Left colon (tissue), 2 donors: ENCODE results near the gene CCSER1. TPM values are rescaled to one million over a fixed set of nuclear protein-coding genes. Genes with fewer than 3 reads are reported as not detected.
"Not testable (repeated sequence)": the region's sequence is repeated elsewhere in the genome, so short reads cannot be mapped to it uniquely, and the experiment has no call there.

ENCODE experiments used
- ATAC-seq: fragments of 200-7000 bp; cut with Tn5 transposase; one replicate; pipeline ENCODE4 v1.9.1; 2020; ENCODE audit warnings: mild to moderate bottlenecking, moderate library complexity
- DNase-seq, 2 donors: peaks; one replicate each; pipeline ENCODE4 v3.0.0-alpha.2; 2020
- intact Hi-C, 2 donors: fragments of 100-400 bp; cut with DNase I in 1 of 2; cut with micrococcal nuclease in 1 of 2; formaldehyde crosslinking; loops; one replicate each; pipeline versions ENCODE4 v1.11.2 to v1.14.0; 2022; cut with DNase I, micrococcal nuclease
- total RNA-seq, 2 donors: library from RNA; stranded (reverse); fragmentation: NEBNext Ultra II Directional; extraction: Animal tissue kit (Norgen Biotek cat#: 25700); gene quantifications; one replicate each; pipeline ENCODE4 v1.2.1, GENCODE V29; 2021
- donor health status: DM: no; HTN: no; CAD: no.
- donor health status: DM: yes; HTN: yes; CAD: no.

The CCSER1 gene
- total RNA-seq, 2 donors from 2014 or later: 14.4 to 22.7 TPM

DNA sequence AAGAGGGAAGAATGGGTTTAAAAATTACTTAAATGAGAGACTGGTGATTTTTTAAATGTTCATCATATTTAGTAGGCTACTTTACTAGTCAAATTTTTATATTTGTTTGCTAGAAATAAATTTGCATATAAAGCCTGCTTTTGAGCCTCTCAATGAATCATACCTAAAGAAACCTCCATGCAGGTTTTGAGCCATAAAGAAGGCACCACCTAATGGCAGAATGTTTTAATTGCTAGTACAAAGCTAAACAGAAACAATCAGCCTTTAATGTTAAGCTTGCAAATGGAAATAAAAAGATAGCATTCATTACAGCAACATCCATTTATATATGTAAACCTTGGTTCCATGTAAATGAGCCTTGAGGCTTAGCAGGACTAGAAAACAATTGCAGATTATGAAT, 989.7 kb downstream of the CCSER1 start:
- ATAC-seq (no peak), DNase-seq (no peak)
- intact Hi-C loops: no loop called here

DNA sequence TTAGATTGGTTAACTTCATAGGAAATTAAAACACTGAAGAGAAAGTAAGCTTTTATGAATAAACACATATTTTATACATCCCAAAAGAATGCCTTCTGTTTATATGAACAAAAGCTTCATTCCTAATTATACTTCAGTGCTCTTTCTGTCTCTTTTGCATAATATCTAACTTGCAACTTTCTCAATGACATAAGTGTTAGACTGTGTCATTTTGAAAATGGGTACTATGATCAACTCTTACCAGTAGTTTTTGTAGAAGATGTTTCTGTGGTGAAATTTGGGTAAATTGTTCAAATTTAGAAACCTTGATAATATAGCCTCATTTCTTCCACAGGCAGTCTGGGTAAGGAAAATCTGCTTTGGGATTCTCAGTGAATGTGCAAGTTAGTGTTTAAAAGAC, 991.4 kb downstream of the CCSER1 start:
- ATAC-seq: no peak
- DNase-seq: no peak
- intact Hi-C loops: no loop called here

DNA sequence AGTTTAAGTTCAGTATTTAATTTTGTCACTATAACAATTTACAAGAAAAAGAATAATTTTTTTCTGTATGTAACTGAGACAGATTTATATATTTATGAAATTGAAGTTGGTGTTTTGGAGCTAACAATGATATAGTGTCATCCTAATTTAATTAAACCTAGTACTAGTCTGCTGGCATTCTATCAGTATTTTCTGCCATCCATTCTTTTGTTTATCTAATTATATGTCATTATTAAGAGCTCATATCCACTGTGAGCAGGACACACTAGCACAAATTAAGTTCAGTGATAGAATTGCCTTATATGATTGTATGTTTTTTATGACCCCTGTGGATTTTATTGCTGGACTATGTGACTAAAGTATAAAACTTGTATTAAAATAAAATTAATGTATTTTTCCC, 996.5 kb downstream of the CCSER1 start:
- intact Hi-C loops: no loop called here
- DNase-seq (no peak), ATAC-seq (no peak)

DNA sequence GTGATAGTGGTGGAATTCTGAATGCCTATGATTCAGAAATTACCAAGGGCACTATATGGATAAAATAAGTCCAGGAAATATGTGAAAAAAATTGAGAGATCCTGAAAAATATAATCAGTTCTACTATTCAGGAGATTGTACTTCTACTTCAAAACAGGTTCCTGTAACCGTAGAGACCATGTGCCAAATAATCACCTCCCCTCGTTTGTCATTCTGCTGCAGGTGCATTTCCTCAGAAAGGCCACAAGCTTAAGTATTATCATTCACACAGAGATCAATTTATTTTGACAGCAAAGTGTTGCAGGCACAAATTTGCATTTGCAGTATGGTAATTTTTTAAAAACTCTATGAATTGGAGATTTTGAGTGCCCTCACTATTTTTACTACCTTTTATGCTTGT, 1000.0 kb downstream of the CCSER1 start:
- intact Hi-C loops: no loop called here
- DNase-seq: no peak
- no peak for ATAC-seq

DNA sequence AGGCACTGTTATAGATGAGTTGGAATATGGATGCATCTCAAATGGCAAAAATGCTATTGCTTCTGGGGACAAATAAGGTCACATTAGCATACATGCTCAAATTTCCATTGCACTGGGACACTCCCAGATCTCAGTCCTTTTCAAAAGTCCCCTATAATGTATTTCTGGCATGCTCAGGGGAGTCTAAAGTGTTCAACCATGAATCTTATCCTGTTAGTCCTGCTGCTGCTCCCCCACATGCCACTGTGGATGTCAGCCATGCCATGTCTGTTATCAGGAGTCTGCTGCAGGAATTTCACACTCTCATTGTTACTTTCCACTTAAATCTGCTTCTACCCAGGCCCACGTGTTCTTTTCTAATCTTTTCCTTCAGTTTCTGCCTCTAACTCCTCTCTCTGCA, 1000.6 kb downstream of the CCSER1 start:
- ATAC-seq: no peak
- no peak for DNase-seq
- intact Hi-C loops: no loop called here

DNA sequence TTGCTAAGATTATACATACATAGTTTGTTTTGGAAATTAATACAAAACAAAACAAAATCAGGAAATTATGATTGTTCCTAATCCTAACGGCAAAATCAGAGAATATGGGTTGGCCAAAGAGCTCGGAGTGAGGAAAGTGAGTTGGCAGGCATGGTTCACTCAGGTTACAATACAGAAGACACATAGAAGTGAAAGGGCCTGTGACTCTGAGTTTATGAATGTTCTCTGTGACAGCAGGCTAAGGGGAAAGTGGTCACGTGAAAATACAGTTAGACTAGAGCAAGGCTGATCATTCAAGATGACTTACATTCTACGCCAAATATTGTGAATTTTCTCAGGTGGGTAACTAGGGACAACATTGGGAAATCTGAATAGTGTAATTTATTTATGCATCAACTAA, 1001.3 kb downstream of the CCSER1 start:
- intact Hi-C loops: no loop called here
- no peak for DNase-seq
- no peak for ATAC-seq

DNA sequence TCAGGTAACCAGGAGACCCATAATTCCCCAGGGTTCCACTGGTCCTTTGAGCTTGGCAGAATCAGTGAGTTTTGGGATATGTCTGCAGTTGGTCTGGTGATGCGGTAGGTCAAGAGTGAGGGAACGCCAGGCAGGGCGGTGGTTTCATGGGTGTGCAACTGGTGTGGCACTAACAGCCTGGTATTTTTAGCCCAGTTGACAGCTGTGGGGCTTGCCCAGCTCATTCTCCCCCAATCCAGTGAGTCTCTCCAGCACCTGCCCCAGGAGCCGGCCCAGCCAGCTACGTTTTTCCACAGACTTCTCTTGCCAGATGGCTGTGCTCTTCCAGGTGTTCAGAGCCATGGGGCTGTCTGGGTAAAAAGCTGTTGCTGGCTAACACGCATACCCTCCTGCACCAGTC, 1019.9 kb downstream of the CCSER1 start:
- ATAC-seq (no peak), DNase-seq (no peak)
- intact Hi-C loops: no loop called here

DNA sequence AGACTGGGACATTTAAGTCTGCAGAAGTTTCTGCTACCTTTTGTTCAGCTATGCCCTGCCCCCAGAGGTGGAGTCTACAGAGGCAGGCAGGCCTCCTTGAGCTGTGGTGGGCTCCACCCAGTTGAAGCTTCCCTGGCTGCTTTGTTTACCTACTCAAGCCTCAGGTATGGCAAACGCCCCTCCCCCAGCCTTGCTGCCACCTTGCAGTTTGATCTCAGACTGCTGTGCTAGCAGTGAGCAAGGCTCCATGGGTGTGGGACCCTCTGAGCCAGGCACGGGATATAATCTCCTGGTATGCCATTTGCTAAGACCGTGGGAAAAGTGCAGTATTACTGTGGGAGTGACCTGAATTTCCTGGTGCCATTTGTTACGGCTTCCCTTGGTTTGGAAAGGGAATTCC, 1026.8 kb downstream of the CCSER1 start:
- intact Hi-C loops, DNase-seq, ATAC-seq: not testable (repeated sequence)

DNA sequence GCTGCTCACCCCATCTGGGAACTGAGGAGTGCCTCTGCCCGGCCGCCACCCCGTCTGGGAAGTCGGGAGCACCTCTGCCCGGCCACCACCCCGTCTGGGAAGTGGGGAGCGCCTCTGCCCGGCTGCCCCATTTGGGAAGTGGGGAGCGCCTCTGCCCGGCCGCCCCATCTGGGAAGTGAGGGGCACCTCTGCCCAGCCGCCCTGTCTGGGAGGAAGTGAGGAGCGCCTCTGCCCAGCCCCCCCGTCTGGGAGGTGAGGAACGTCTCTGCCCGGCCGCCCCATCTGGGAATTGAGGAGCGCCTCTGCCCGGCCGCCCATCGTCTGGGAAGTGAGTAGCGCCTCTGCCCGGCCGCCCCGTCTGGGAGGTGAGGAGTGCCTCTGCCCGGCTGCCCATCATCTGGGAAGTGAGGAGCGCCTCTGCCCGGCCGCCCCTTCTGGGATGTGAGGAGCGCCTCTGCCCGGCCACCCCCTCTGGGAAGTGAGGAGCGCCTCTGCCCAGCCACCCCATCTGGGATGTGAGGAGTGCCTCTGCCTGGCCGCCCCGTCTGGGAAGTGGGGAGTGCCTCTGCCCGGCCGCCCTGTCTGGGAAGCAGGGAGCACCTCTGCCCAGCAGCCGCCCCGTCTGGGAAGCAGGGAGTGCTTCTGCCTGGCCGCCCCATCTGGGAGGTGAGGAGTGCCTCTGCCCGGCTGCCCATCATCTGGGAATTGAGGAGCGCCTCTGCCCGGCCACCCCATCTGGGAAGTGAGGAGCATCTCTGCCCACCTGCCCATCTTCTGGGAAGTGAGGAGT, 1040.9 kb downstream of the CCSER1 start:
- DNase-seq, ATAC-seq, intact Hi-C loops: not testable (repeated sequence)

DNA sequence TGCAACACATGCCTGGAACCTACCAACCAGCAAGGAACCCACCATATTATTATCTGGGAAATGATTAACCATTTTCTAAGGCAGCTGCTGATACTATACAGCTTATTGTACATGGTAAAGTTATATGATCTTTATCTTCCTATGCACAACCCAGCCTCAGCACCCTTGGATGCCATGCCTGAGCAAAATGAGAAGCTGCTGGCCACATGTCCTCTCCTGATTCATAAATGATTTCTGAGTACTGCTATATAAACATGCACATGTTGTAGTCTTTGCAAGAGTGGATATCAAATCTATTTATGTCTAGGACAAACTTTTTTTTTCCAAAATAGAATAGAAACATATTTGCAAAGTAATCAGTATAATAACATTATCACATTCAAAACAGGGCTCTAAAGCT, 1043.6 kb downstream of the CCSER1 start:
- ATAC-seq: no peak
- no peak for DNase-seq
- intact Hi-C loops: no loop called here

DNA sequence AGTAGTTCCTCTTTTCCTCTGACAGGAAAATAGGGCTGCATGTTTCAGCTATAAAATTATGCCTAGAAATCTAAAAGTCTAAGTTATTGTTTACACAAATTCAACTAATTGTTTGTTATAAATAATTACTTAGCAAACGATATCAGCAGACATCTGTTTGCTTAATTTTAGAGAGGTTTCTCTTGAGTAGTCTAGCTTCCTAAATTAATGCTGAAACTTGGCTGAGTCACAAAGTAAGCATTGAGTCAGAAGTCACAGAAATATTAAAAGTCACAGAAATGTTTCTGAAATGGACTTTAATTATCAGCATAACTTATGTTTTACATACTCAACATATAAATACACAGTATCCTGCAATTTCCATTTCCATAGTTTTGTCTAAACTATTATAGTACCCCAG, 1044.0 kb downstream of the CCSER1 start:
- DNase-seq: no peak
- intact Hi-C loops: no loop called here
- no peak for ATAC-seq

DNA sequence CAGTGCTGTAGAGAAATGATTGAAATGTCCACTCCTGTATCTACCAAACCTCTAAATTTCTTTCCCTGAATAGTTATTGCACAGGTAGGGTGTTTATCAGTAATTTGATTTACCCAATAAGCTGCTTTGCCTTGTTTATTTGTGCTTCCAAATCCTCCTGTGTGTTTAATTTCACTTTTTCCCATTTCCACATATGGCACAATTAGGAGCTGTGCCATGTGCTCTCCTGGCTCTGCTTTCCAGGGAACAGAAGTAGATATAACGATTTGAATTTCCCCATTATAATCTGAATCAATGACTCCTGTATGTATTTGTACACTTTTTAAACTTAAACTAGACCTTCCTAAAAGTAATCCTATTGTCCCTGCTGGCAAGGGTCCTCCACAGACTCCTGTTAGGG, 1057.9 kb downstream of the CCSER1 start:
- DNase-seq, ATAC-seq, intact Hi-C loops: not testable (repeated sequence)

DNA sequence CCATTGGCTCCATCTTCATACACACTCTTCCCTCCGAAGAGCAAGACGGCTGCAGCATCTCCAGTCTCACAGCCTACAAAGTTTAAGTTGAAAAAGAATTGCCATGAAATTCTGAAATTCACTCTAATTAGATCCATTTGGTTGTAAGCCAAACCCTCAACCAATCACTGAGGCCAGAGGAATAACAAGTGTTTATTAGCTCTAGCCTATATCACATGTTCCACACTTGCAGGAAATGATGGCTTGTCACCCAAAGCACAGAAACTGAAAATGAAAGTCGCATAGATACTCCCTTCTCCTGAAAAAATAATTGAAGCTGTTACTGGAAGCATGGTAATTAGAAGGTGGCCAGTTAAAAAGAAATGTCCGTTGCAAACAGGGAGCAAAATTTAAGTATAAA, 1071.8 kb downstream of the CCSER1 start:
- ATAC-seq: no peak
- intact Hi-C loops: no loop called here
- no peak for DNase-seq

DNA sequence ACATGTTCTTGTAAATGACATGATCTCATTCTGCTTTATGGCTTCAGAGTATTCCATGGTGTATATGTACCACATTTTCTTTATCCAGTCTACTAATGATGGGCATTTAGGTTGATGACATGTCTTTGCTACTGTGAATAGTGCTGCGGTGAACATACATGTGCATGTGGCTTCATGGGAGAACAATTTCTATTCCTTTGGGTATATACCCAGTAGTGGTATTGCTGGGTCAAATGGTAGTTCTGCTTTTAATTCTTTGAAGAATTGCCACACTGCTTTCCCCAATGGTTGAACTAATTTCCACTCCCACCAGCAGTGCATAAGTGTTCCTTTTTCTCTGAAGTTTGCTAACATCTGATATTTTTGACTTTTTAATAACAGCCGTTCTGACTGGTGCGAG, 1080.3 kb downstream of the CCSER1 start:
- ATAC-seq (no peak), DNase-seq (no peak)
- intact Hi-C loops: no loop called here

DNA sequence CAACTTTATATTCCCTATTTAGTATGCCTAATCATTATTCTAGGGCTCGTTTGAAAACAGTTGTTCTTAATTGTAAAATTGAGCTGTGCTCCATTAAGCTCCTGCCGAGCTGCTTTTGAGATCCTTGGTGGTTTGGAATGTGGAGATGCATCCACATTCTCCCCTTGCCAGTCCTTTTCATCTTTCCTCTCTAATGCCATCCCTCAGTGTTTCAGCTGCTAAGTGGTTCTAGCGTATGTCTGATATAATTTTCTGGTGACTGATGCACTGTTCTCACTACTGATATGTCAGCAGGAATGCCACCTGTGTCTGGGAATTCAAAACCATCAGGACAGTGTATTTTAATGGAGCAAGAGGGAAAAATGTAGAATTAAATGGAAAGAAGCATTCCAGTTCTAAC, 1085.0 kb downstream of the CCSER1 start:
- DNase-seq (no peak), ATAC-seq (no peak)
- intact Hi-C loops: no loop called here

DNA sequence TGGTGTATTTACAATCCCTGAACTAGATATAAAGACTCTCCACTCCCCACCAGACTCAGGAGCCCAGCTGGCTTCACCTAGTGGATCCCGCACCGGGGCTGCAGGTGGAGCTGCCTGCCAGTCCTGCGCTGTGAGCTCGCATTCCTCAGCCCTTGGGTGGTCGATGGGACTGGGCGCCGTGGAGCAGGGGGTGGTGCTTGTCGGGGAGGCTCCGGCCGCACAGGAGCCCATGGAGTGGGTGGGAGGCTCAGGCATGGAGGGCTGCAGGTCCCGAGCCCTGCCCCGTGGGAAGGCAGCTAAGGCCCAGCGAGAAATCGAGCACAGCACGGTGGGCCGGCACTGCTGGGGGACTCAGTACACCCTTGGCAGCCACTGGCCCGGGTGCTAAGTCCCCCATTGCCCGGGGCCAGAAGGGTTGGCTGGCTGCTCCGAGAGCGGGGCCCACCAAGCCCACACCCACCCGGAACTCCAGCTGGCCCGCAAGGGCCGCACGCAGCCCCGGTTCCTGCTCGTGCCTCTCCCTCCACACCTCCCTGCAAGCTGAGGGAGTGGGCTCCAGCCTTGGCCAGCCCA, 1090.7 kb downstream of the CCSER1 start:
- DNase-seq, intact Hi-C loops, ATAC-seq: not testable (repeated sequence)

DNA sequence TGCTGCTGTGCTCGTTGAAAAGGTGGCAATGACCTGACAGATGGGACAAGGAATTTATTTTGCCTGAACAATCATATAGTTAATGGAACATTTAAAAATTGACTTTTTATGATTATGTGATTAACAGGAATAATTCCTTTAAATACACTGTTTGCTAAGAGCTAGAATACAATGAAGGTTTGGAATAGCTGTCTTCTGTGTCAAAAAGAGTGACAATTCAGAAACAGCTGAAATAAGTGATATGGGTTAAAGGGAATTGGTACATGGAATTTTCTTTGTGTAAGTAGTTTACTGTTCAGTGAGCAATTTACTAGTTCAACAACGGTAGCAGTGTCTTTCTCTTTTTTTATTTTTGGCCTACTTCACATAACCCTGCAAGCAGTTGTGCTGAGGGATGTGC, 1093.1 kb downstream of the CCSER1 start:
- ATAC-seq: no peak
- intact Hi-C loops: no loop called here
- DNase-seq: no peak

DNA sequence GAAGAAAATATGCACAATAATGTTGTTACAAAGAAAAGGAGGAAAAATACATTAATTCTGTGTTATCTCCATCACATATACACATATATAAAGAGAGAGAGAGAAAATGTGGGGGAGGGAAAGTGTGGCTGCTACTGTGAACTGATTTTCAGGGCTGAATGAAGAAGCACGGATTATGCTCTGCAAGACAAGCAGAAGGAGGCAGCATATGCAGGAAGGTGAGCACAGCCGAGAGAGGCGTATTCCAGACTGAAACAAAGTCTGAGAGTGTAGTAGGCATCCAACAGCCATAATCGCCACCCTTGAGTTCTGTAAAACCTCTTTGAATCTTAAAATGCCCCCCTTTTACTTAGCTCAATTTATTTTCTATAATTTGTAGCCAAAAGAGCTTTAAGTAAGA, 1094.8 kb downstream of the CCSER1 start:
- DNase-seq (no peak), ATAC-seq (no peak)
- intact Hi-C loops: no loop called here

DNA sequence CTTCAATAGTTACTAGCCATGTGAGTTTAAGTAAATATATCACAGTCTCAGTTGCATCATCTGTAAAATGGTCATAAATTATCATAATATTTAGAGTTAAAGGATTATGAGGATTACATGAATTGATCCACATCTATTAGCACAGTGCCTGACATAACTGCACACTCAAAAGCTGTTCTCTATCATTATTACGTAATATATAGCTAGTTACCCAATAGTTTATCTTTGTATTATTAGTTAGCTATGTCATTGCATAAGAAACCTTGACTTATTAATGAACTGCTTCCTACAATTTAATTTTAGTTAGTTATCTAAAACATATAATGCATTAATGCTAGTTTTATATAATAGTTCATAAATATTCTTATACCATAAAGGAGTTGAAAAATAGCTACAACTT, 1099.7 kb downstream of the CCSER1 start:
- ATAC-seq (no peak), DNase-seq (no peak)
- intact Hi-C loops: no loop called here

DNA sequence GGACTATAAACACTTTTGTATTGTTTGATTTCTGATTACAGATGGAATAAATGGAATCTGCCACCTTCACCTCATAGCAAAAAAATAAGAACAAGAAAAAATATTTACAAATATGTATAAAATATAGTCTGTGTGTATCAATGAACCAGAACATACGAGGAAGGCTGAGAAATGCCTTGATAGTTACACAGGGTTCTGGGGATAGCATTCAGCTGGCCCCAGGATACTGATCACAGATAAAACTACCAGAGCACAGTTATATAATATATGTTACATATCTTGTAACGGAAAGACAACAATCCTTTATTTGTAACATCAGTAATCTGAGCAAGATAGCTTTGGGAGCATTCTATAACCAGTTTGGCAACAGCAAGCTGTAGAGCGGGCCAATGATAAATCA, 1101.5 kb downstream of the CCSER1 start:
- no peak for ATAC-seq
- no peak for DNase-seq
- intact Hi-C loops: no loop called here

DNA sequence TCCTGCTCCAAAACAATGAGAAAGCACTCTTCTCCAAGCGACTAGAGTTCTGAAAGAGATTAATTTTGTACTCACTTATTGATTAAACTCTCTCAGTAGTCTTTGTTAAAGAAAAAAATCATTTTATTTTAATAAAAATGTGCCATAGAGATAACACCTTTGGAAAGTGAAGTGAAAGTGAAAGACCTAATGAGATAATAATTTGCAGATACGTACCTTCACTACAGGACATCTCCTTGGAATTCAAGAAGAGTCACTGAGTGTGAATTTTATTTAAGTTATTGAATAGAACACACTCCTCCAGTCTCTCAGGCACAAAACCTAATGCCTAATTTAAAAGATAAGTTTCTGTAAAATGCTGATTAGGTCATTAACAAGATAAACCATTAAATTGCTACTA, 1106.0 kb downstream of the CCSER1 start:
- intact Hi-C loops: no loop called here
- no peak for ATAC-seq
- DNase-seq: no peak
